Endothelial cell of umbilical vein (primary cell): ENCODE data around the gene MT1E. TPM values are rescaled to one million over a fixed set of nuclear protein-coding genes. Genes with fewer than 3 reads are reported as not detected.

Experiments
- BruUV-seq: library from RNA; stranded (reverse); fragments of 400-500 nt; replicated peaks from 2 replicates; lab custom pipeline; 2021; lab: Mats Ljungman, UMichigan
- CTCF ChIA-PET: fragments of 300-600, 350-600 bp; sonication (Branson Sonifier 250); formaldehyde crosslinking; loops from one replicate; lab custom pipeline; 2021; ENCODE audit warnings: antibody characterized with exemption, inconsistent platforms; lab: Charles Lee
- POLR2A ChIA-PET: fragments of 300-600, 350-600 bp; sonication (Branson Sonifier 250); formaldehyde crosslinking; loops from one replicate; lab custom pipeline; 2021; ENCODE audit warnings: antibody characterized with exemption, inconsistent platforms; lab: Charles Lee
- DNase-seq: peaks from one replicate; pipeline ENCODE4 v3.0.0-alpha.2; 2011; ENCODE audit warnings: low read depth, low spot score
- FAIRE-seq: peaks from 2 replicates; lab custom pipeline; 2011; peaks lifted over from hg19 to GRCh38; lab: Jason Lieb, UNC
- H2AFZ ChIP-seq: 2 replicates; pipeline ENCODE4 v1.6.0; 2012; ENCODE audit warnings: low read depth, low read length, control low read depth, inconsistent platforms
- H3K27ac ChIP-seq: 2 replicates; pipeline ENCODE4 v1.5.1; 2011; ENCODE audit warnings: low read depth, mild to moderate bottlenecking, control low read depth, low read length, moderate library complexity; ENCODE audit not compliant: insufficient read depth
- H3K27me3 ChIP-seq, 2 experiments: 2 replicates each; pipeline versions ENCODE4 v1.6.0 to v1.6.1; 2011; ENCODE audit warnings: low read length in 2 of 2, mixed read lengths in 1 of 2; ENCODE audit not compliant: control insufficient read depth in 2 of 2, insufficient read depth in 2 of 2
- H3K36me3 ChIP-seq, 2 experiments: 2 replicates in 1 of 2; 3 replicates in 1 of 2; pipeline ENCODE4 v1.5.1; 2011; ENCODE audit warnings: low read length in 2 of 2, mild to moderate bottlenecking in 1 of 2, moderate library complexity in 1 of 2; ENCODE audit not compliant: control insufficient read depth in 2 of 2, insufficient read depth in 2 of 2; ENCODE audit errors: extremely low read depth in 1 of 2
- H3K4me1 ChIP-seq: 3 replicates; pipeline ENCODE4 v1.5.1; 2011; ENCODE audit warnings: mild to moderate bottlenecking, low read length; ENCODE audit not compliant: control insufficient read depth, insufficient read depth; ENCODE audit errors: extremely low read depth
- H3K4me2 ChIP-seq: 2 replicates; pipeline ENCODE4 v1.6.1; 2011; ENCODE audit warnings: low read length, control low read depth, mixed read lengths; ENCODE audit not compliant: insufficient read depth
- H3K4me3 ChIP-seq, 3 experiments: fragments of 200-600 bp in 1 of 3; sonication (generic), shearing (Covaris generic) in 1 of 3; replicated peaks in 1 of 3; 2 replicates each; pipeline ENCODE4 v1.5.1; 2011 to 2016; ENCODE audit warnings: control low read depth in 3 of 3, low read length in 3 of 3, mild to moderate bottlenecking in 2 of 3, inconsistent platforms in 1 of 3, low read depth in 1 of 3, moderate library complexity in 1 of 3; ENCODE audit not compliant: insufficient read depth in 1 of 3
- H3K79me2 ChIP-seq: 2 replicates; pipeline ENCODE4 v1.6.0; 2012; ENCODE audit warnings: low read length, inconsistent platforms; ENCODE audit not compliant: control insufficient read depth, insufficient read depth
- H3K9ac ChIP-seq: replicated peaks from 2 replicates; pipeline ENCODE3; 2011; ENCODE audit warnings: low read length, control low read depth; ENCODE audit not compliant: insufficient read depth; ENCODE audit errors: extremely low read depth
- H3K9me1 ChIP-seq: replicated peaks from 3 replicates; pipeline ENCODE4 v1.6.0; 2011; ENCODE audit warnings: mild to moderate bottlenecking, low read length; ENCODE audit not compliant: control insufficient read depth, insufficient read depth; ENCODE audit errors: extremely low read depth
- H3K9me3 ChIP-seq: replicated peaks from 2 replicates; pipeline ENCODE4 v1.5.1; 2012; ENCODE audit warnings: low read length, inconsistent platforms; ENCODE audit not compliant: control insufficient read depth, insufficient read depth
- H4K20me1 ChIP-seq: replicated peaks from 2 replicates; pipeline ENCODE3; 2011; ENCODE audit warnings: mild to moderate bottlenecking, low read length; ENCODE audit not compliant: control insufficient read depth, insufficient read depth; ENCODE audit errors: extremely low read depth
- CTCF ChIP-seq, 2 donors: IDR thresholded peaks; 1 replicate in 1 of 2; 2 replicates in 1 of 2; pipeline ENCODE4 v1.5.1; 2011; ENCODE audit warnings: low read length in 2 of 2, mild to moderate bottlenecking in 2 of 2, moderate library complexity in 2 of 2, control low read depth in 1 of 2, inconsistent platforms in 1 of 2, low read depth in 1 of 2; ENCODE audit not compliant: insufficient read depth in 1 of 2; ENCODE audit errors: extremely low read depth in 1 of 2
- FOS ChIP-seq: IDR thresholded peaks from 2 replicates; pipeline ENCODE4 v1.6.1; 2011; ENCODE audit warnings: mild to moderate bottlenecking, low read length, moderate library complexity, borderline replicate concordance; ENCODE audit not compliant: insufficient read depth
- MYC ChIP-seq: IDR thresholded peaks from one replicate; pipeline ENCODE4 v1.6.1; 2011; ENCODE audit warnings: mild to moderate bottlenecking, low read depth, low read length
- POLR2AphosphoS5 ChIP-seq: IDR thresholded peaks from 2 replicates; pipeline ENCODE4 v1.6.1; 2012; ENCODE audit warnings: low read depth, mild to moderate bottlenecking, control low read depth, low read length, moderate library complexity; ENCODE audit not compliant: insufficient read depth
- dilution Hi-C: fragments of 300-500 bp; cut with MboI; formaldehyde crosslinking; loops from one replicate; pipeline ENCODE4 v1.15.0; 2019; ENCODE audit warnings: low sequenced_read_pairs; ENCODE audit not compliant: extremely low pct_ligation_motif_present
- intact Hi-C: fragments of 100-400 bp; cut with micrococcal nuclease; formaldehyde crosslinking; loops from one replicate; pipeline ENCODE4 v1.10.0; 2022
- polyA plus RNA-seq, 4 experiments: library from polyadenylated mRNA; depleted of rRNA in 3 of 4; stranded (reverse) in 3 of 4; unstranded in 1 of 4; fragments of >200 nt; gene quantifications; 2 replicates each; pipeline versions ENCODE4 v1.2.1 to v1.2.3, GENCODE V29; 2011 to 2012; ENCODE audit warnings: missing spikeins in 1 of 4
- total RNA-seq: library from RNA; stranded (reverse); gene quantifications from 2 replicates; pipeline ENCODE4 v1.2.3, GENCODE V29; 2021
- TF ChIP-seq, protein P1 (sequence below): IDR thresholded peaks from 2 replicates; pipeline ENCODE4 v1.6.1; 2011; ENCODE audit not compliant: insufficient read depth, insufficient read length

MT1E gene
- total and polyA plus RNA-seq, 2 donors (not counting 3 experiments of a cell fraction or from before 2014, with no cell fraction given), result 208 to 346 TPM

- H3K9ac ChIP-seq, result no peak overlapping the region
- CTCF ChIA-PET, result interaction anchor here (0.7 to 2.5 kb wide), 4 partner anchors 26 to 114 kb away, joined by 3 to 22 read pairs (median 4); no protein-coding TSS in a partner anchor
- dilution Hi-C loops (no loop called here), intact Hi-C loops (no loop called here)
- no peaks in the 10 kb centered on the region for H3K79me2 ChIP-seq
- TF ChIP-seq, protein P1, sequence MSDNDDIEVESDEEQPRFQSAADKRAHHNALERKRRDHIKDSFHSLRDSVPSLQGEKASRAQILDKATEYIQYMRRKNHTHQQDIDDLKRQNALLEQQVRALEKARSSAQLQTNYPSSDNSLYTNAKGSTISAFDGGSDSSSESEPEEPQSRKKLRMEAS, result no peak
- TF ChIP-seq CTCF (IDR thresholded peaks at IDR 0.05; ENCODE audit: extremely low read depth in 1 of 2, insufficient read depth in 1 of 2, low read depth in 1 of 2, low read length in 2 of 2), result no peak
- no peak for TF ChIP-seq MYC
- TF ChIP-seq FOS, result no peak
- TF ChIP-seq POLR2AphosphoS5, result no peak
- peaks cover 3% of the 10 kb centered on the region for H3K4me1 ChIP-seq
- DNase-seq (no peak), FAIRE-seq (no peak)
- H3K9me3 ChIP-seq, result no peaks in the 10 kb centered on the region
- no peak overlapping the region for H3K4me2 ChIP-seq
- no peak overlapping the region for H3K27ac ChIP-seq
- no peaks in the 10 kb centered on the region for H4K20me1 ChIP-seq
- POLR2A ChIA-PET, result no interaction called here
- no peak overlapping the region for H3K4me3 ChIP-seq
- no TSS peak for BruUV-seq
- peaks cover 31 to 41% of the 10 kb centered on the region in 2 experiments for H3K27me3 ChIP-seq
- no peak overlapping the region for H2AFZ ChIP-seq
- H3K9me1 ChIP-seq, result no peaks in the 10 kb centered on the region
- no peaks in the 10 kb centered on the region for H3K36me3 ChIP-seq
Measured at GRCh38 chr16:56675685-56676210, 50.2 kb downstream of the MT1E start.

Other genes with a start within 250 kb of the MT1E start
- 66.5 and 77.4 TPM in 2 replicates for gene AMFR, start 200.2 kb upstream of the MT1E start, total RNA-seq
- 71.7 and 75.4 TPM in 2 replicates for gene AMFR, start 200.2 kb upstream of the MT1E start, polyA plus RNA-seq
- 155 and 158 TPM in 2 replicates for gene NUDT21, start 174.4 kb upstream of the MT1E start, total RNA-seq
- gene NUDT21, start 174.4 kb upstream of the MT1E start, polyA plus RNA-seq, result 48.2 and 56.4 TPM in 2 replicates
- 52.3 and 54.8 TPM in 2 replicates for gene OGFOD1, start 174.2 kb upstream of the MT1E start, total RNA-seq
- gene OGFOD1, start 174.2 kb upstream of the MT1E start, polyA plus RNA-seq, result 16.5 and 26.6 TPM in 2 replicates
- gene BBS2, start 105.8 kb upstream of the MT1E start, total RNA-seq, result 33.3 and 44.8 TPM in 2 replicates
- gene BBS2, start 105.8 kb upstream of the MT1E start, polyA plus RNA-seq, result 36.7 and 37.6 TPM in 2 replicates
- gene MT4, start 60.7 kb upstream of the MT1E start, total RNA-seq, result not detected in 2 replicates
- not detected in 2 replicates for gene MT4, start 60.7 kb upstream of the MT1E start, polyA plus RNA-seq
- gene MT3, start 36.3 kb upstream of the MT1E start, total RNA-seq, result not detected in 2 replicates
- gene MT3, start 36.3 kb upstream of the MT1E start, polyA plus RNA-seq, result 0.37 TPM in 1 of 2 replicates, not detected in the other
- gene MT2A, start 17.2 kb upstream of the MT1E start, total RNA-seq, result 1,337 and 1,517 TPM in 2 replicates
- 260 and 276 TPM in 2 replicates for gene MT2A, start 17.2 kb upstream of the MT1E start, polyA plus RNA-seq
- gene MT1M, start 6.9 kb downstream of the MT1E start, total RNA-seq, result 1.8 and 4.6 TPM in 2 replicates
- gene MT1M, start 6.9 kb downstream of the MT1E start, polyA plus RNA-seq, result 4.1 and 4.3 TPM in 2 replicates
- gene MT1A, start 12.9 kb downstream of the MT1E start, total RNA-seq, result 5.4 and 8.4 TPM in 2 replicates
- 2.3 and 6.5 TPM in 2 replicates for gene MT1A, start 12.9 kb downstream of the MT1E start, polyA plus RNA-seq
- gene MT1B, start 26.1 kb downstream of the MT1E start, total RNA-seq, result not detected in 2 replicates
- gene MT1B, start 26.1 kb downstream of the MT1E start, polyA plus RNA-seq, result not detected in 2 replicates
- 1.4 and 2.6 TPM in 2 replicates for gene MT1F, start 32.2 kb downstream of the MT1E start, total RNA-seq
- 2.2 and 2.3 TPM in 2 replicates for gene MT1F, start 32.2 kb downstream of the MT1E start, polyA plus RNA-seq
- gene MT1G, start 42.3 kb downstream of the MT1E start, total RNA-seq, result not detected in 2 replicates
- gene MT1G, start 42.3 kb downstream of the MT1E start, polyA plus RNA-seq, result 0.53 TPM in 1 of 2 replicates, not detected in the other
- not detected in 2 replicates for gene MT1H, start 44.0 kb downstream of the MT1E start, total RNA-seq
- not detected in 2 replicates for gene MT1H, start 44.0 kb downstream of the MT1E start, polyA plus RNA-seq
- gene MT1X, start 56.7 kb downstream of the MT1E start, total RNA-seq, result 15.6 and 19.2 TPM in 2 replicates
- gene MT1X, start 56.7 kb downstream of the MT1E start, polyA plus RNA-seq, result 46.7 and 73.6 TPM in 2 replicates
- 111 and 124 TPM in 2 replicates for gene NUP93, start 104.3 kb downstream of the MT1E start, total RNA-seq
- gene NUP93, start 104.3 kb downstream of the MT1E start, polyA plus RNA-seq, result 62.3 and 66.6 TPM in 2 replicates
- gene SLC12A3, start 239.4 kb downstream of the MT1E start, total RNA-seq, result not detected in 2 replicates
- not detected in 2 replicates for gene SLC12A3, start 239.4 kb downstream of the MT1E start, polyA plus RNA-seq